Stomach (tissue), 4 donors: Measurements from ENCODE around the gene FNBP1L.

ENCODE experiments used
- CTCF ChIP-seq, 7 experiments: fragments of 450-650 bp in 4 of 7; fragments of 200-600 bp in 3 of 7; sonication (generic) in 3 of 7; IDR thresholded peaks; one replicate each; pipeline ENCODE4 v1.5.1; 2016 to 2019; ENCODE audit warnings: antibody characterized with exemption in 7 of 7, control low read depth in 2 of 7, mild to moderate bottlenecking in 1 of 7
- EP300 ChIP-seq: sonication (generic); formaldehyde crosslinking; IDR thresholded peaks from one replicate; pipeline ENCODE4 v1.6.1; 2017; ENCODE audit warnings: antibody characterized with exemption
- POLR2A ChIP-seq, 4 donors: fragments of 450-650 bp; IDR thresholded peaks; one replicate each; pipeline ENCODE4 v1.6.1; 2016; ENCODE audit warnings: antibody characterized with exemption in 4 of 4, control low read depth in 2 of 4, mild to moderate bottlenecking in 1 of 4, moderate library complexity in 1 of 4
- POLR2AphosphoS5 ChIP-seq, 3 donors: sonication (generic); formaldehyde crosslinking; IDR thresholded peaks; one replicate each; pipeline ENCODE4 v1.6.1; 2016; ENCODE audit warnings: antibody characterized with exemption in 3 of 3

- TF ChIP-seq POLR2A (IDR thresholded peaks at IDR 0.05) (no peak), CTCF (IDR thresholded peaks at IDR 0.05) (no peak), EP300 (no peak), POLR2AphosphoS5 (IDR thresholded peaks at IDR 0.05) (no peak)
Observed at GRCh38 chr1:93453911-93454310, 6.0 kb downstream of the FNBP1L start.
